NCI-H146 (cell line): Measurements from ENCODE around the gene LSS.
"Not testable (repeated sequence)": the region's sequence is repeated elsewhere in the genome, so short reads cannot be mapped to it uniquely, and the experiment has no call there.

Experiments
- DNase-seq: peaks from one replicate; lab custom pipeline; 2025; lab: John Stamatoyannopoulos, UW

LSS gene

DNA sequence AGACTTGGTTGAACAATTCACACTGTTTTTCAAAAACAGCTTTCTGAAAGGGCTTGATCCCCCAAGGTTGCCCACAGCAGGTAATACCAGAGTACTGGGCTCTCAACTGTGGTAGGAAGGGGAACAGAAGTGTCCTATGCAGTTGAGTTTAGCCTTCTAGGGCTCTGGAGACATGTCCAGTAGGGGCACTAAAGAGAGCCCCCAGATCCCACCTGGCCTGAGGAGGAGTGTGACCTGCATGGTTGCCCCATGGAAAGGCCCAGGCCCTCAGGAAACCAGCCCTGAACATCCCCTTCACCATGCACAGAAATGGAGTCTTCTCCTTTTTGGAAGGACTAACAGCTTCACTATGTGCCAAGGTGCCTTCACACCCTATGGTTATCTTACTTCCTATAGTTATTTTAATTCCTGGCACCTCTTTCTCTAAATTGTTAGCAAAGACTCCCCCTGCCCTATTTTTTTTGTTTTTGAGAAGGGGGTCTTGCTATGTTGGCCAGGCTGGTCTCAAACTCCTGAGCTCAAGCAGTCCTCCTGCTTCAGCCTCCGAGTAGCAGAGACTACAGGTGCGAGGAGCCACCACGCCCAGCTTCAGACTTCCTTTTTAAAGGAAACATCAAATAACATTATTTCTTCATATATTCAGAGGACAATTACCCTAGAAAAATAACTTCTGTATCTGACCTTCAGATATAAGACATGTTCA lies 16.8 kb upstream of the LSS start:
- DNase-seq, result no peak

GRCh38 chr21:46244602-46245001 lies 16.0 kb upstream of the LSS start:
- no peak for DNase-seq

GRCh38 chr21:46243960-46244361 lies 15.4 kb upstream of the LSS start:
- no peak for DNase-seq

- no peak for DNase-seq
Observed at GRCh38 chr21:46243325-46243724, 14.8 kb upstream of the LSS start.

- not testable (repeated sequence) for DNase-seq
Observed at GRCh38 chr21:46241577-46241976, 13.0 kb upstream of the LSS start.

DNA sequence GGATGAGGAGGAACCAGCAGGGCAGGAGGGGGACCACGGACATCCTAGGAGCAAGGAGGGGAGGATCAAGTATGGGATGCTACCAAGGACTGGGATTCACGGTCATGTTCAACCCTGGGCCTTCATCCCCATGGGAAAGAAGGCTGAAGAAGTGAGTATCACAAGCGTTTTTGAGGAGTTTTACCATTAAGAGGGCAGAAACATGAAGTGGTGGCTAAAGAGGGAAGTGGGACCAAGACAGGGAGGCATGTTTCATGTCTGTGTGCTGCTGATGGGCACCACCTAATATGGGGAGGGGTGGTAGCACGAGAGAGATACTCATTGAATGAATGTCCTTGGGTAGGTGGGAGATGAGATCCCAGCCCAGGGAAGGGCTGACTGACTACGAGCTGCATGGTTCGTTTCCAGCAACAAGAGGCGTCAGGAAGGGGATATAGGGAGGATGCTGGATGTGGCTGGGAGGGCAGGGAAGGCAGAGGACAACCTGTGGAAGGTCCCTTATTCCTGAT lies 11.3 kb upstream of the LSS start:
- no peak for DNase-seq

GRCh38 chr21:46237474-46237873 lies 8.9 kb upstream of the LSS start:
- DNase-seq, result no peak

DNA sequence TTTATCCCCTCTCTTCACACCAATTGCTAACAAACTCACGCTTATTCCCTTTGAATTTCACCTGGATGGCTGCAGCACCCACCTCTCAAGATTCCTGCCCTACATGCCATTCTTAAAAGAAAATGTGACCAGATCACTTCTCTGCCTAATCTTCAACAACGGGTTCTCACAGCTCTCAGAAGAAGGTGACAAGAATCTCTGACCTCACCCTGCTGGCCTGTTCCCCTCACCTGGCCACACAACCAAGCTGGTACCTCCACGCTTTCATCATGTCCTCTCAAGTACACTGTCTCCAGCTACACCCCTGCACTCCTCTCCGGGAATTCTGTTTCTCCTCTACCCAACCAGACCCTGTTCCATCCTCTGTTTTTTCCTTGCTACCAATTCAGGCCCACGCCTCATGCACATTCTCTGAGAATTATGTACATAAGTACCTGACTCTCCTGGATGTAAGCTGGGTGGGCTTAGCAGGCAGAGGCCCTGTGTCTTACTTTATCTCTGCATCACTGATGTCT lies 5.9 kb upstream of the LSS start:
- no peak for DNase-seq

DNA sequence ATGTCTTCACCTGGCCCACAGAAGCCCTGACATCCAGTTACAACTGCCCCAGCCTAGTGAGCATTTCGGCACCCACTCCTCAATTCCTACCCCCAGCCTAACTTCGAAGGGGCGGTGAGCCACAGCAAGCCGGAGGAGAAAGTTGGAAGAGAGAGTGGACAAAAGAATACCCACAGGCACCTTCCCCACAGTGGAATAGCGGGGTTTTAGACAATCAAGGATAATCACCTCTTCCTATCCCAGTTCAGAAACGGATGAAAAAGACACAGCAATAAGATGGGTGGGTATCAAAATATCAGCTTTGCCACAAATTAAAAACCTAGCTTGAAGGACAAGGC lies 1.3 kb upstream of the LSS start:
- DNase-seq, result no peak

GRCh38 chr21:46229133-46229922 lies 754 bp upstream of the LSS start:
- DNase-seq, result peak; percentile 59

- DNase-seq, result no peak
Observed at GRCh38 chr21:46227811-46228344, 696 bp downstream of the LSS start.

DNA sequence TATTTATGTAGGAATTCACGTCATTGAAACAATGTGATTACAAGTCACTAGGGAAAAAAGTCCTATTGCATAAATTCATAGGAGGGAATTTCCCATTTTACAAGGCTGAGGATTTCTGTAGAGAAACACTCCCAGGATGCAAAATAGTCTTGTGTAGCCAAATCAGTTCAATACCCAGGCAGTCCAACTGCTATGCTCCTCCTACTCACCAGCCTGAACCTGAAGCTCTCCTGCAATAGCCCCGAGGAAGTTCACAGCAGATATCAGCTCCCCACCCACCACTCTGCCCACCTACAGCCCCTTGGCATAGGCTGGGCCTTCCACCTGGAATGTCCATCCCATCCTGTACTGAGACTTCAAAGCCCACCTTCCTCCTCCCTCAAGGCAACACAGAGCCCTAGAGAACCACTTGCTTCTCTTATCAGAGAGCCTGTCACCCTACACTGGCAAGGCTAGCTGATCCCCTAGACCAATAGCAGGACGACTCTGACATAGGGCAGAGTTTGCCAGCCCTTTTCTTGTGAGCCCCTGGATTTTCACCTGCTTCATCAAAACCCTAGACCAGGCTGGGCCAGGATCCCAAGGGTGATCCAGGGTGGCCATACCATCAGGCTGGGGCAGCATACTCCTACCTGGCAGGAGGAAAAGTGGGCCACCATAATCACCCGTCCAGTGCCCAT lies 1.5 kb downstream of the LSS start:
- no peak for DNase-seq

GRCh38 chr21:46226146-46226545 lies 2.4 kb downstream of the LSS start:
- DNase-seq, result no peak

GRCh38 chr21:46223661-46224060 lies 4.9 kb downstream of the LSS start:
- not testable (repeated sequence) for DNase-seq

GRCh38 chr21:46223217-46223616 lies 5.4 kb downstream of the LSS start:
- DNase-seq, result no peak

GRCh38 chr21:46222436-46223116 lies 6.0 kb downstream of the LSS start:
- no peak for DNase-seq

- DNase-seq, result no peak
Observed at GRCh38 chr21:46221664-46222435, 6.7 kb downstream of the LSS start.

GRCh38 chr21:46220847-46221246 lies 7.7 kb downstream of the LSS start:
- no peak for DNase-seq

- DNase-seq, result no peak
Observed at GRCh38 chr21:46220275-46220810, 8.2 kb downstream of the LSS start.

- no peak for DNase-seq
Observed at GRCh38 chr21:46219591-46220239, 8.9 kb downstream of the LSS start.
